Measurements from ENCODE around the gene CSK. TPM values are rescaled to one million over a fixed set of nuclear protein-coding genes. Genes with fewer than 3 reads are reported as not detected.
A peak's percentile ranks its signal among the peaks of the same experiment; 100 is the strongest.

The CSK gene
- total and polyA plus RNA-seq, 12 donors, result 19.7 to 48.6 (median 24.8) TPM

DNA sequence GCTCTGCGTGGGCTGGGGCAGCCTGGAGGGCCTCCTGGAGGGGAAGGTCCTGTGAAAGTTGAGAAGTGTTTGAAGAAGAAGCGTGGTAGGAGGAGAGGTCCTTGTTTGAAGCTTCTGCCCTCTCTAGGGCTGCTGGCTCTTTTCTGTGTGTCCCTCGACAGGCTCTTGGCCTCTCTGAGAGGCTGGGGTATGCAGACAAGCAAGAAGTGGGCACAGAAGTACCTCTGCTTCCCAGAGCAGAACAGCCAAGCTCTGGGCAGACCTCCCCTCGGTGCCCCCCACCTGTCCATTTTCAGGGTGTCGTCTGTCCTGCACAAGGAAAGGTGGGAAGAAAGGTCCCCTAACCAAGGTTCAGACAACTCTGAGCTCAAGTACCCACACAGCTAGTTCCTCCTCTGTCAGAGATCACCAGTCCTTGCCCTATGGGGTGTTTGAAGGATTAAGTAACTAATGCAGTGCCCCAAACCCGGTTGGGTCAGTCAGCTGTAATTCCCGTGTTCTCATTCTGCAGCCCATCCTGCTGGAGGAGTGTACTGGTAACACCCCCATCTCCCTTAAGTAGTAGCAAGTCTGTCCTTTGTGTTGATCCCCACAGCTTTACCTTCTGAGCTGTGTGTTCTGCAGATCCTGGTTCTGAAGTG is 6.3 kb downstream of the CSK start:
- no peak for DNase-seq
- Histone ChIP-seq H3K27me3 (no peaks in the 10 kb centered on the region), H3K36me3 (peaks cover 0 to 14% (median 0%) of the 10 kb centered on the region in 9 donors), H3K9me3 (no peaks in the 10 kb centered on the region), H3K4me3 (peak overlapping the region in 3 of 10 donors; percentile 12 to 88 (median 28)), H3K27ac (peak overlapping the region; percentile 14 to 98 (median 90)), H3K4me1 (peaks cover 61 to 100% (median 100%) of the 10 kb centered on the region in 9 donors)
- ATAC-seq, result no peak
- intact Hi-C loops (cut with DNase I), result loop anchor here in 2 of 10 donors (10.0 kb wide), 2 partner anchors 57 to 417 kb away; partner anchors contain the start of genes C15orf39 (in 1 of the 2) and ULK3 (in 1 of the 2)
- WGBS, 2 donors, result 51 to 56% methylated on average over 7 of the region's 7 CpGs
- TF ChIP-seq, protein P1, sequence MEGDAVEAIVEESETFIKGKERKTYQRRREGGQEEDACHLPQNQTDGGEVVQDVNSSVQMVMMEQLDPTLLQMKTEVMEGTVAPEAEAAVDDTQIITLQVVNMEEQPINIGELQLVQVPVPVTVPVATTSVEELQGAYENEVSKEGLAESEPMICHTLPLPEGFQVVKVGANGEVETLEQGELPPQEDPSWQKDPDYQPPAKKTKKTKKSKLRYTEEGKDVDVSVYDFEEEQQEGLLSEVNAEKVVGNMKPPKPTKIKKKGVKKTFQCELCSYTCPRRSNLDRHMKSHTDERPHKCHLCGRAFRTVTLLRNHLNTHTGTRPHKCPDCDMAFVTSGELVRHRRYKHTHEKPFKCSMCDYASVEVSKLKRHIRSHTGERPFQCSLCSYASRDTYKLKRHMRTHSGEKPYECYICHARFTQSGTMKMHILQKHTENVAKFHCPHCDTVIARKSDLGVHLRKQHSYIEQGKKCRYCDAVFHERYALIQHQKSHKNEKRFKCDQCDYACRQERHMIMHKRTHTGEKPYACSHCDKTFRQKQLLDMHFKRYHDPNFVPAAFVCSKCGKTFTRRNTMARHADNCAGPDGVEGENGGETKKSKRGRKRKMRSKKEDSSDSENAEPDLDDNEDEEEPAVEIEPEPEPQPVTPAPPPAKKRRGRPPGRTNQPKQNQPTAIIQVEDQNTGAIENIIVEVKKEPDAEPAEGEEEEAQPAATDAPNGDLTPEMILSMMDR (IDR thresholded peaks at IDR 0.05), result no peak

DNA sequence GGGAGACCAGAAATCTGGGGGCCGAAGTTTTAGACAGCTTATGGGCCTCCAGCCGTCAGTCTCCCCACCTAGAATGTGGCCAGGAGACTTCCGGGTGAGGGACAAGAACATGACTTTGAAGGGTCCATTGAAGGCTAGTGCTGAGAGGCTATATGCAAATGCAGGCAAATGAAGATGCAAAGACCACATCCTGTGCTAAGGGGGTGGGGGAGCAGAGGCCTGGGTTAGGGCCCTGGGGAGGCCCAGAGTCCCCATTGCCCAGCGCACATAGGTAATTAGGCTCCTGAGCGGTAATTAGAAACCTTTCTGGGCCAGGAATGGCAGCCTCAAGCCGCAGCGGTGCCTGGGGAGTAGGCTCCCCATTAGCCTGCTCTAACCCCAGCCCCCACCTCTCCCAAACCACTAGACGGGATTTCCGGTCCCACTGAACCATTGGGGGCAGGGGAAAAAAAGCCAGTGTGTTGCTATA is 6.8 kb downstream of the CSK start:
- 63 to 79% methylated on average over 9 of the region's 9 CpGs for WGBS, 2 donors
- ATAC-seq (no peak), DNase-seq (no peak)
- peak overlapping the region in 4 of 10 donors; percentile 10 to 88 (median 12) for H3K4me3 ChIP-seq
- H3K36me3 ChIP-seq, result peaks cover 0 to 14% (median 0%) of the 10 kb centered on the region in 9 donors
- TF ChIP-seq, protein P1 (IDR thresholded peaks at IDR 0.05), result no peak
- peak overlapping the region in 9 of 10 donors; percentile 75 to 98 (median 92) for H3K27ac ChIP-seq
- H3K9me3 ChIP-seq, result no peaks in the 10 kb centered on the region
- peaks cover 55 to 100% (median 100%) of the 10 kb centered on the region in 9 donors for H3K4me1 ChIP-seq
- intact Hi-C loops (cut with DNase I), result loop anchor here in 2 of 10 donors (10.0 kb wide), 2 partner anchors 56 to 416 kb away; partner anchors contain the start of genes C15orf39 (in 1 of the 2) and ULK3 (in 1 of the 2)
- no peaks in the 10 kb centered on the region for H3K27me3 ChIP-seq

DNA sequence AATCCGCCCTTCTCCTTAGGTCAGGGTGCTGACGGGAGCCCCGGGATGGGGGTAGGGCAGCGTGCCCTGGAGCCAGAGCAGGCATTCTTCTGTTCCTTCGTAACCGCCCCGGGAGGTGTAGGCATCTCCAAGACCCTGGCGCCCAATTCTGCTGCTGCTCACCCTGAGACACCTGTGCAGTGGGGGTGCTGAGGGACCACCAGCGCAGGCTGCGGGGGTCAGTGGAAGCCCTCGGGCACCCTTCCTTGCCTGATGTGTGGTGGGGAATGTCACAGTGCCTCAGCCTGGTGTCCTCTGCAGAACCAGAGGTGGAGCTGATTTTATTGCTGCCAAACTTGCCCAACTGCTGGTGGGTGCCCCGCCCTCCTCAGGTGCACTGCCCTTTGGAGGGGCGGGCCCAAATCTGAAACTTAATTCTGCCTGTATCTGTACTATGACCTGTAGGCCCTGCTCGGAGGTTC is 7.3 kb downstream of the CSK start:
- 65 to 70% methylated on average over 14 of the region's 14 CpGs for WGBS, 2 donors
- no peak for DNase-seq
- Histone ChIP-seq H3K27ac (peak overlapping the region; percentile 60 to 98 (median 90)), H3K27me3 (no peaks in the 10 kb centered on the region), H3K4me3 (peak overlapping the region in 4 of 10 donors; percentile 10 to 88 (median 12)), H3K36me3 (peaks cover 0 to 14% (median 0%) of the 10 kb centered on the region in 9 donors), H3K4me1 (peaks cover 51 to 97% (median 95%) of the 10 kb centered on the region in 9 donors), H3K9me3 (no peaks in the 10 kb centered on the region)
- intact Hi-C loops (cut with DNase I), result loop anchor here in 2 of 10 donors (10.0 kb wide), 2 partner anchors 56 to 416 kb away; partner anchors contain the start of genes C15orf39 (in 1 of the 2) and ULK3 (in 1 of the 2)
- TF ChIP-seq, protein P1 (IDR thresholded peaks at IDR 0.05), result no peak
- ATAC-seq, result no peak

DNA sequence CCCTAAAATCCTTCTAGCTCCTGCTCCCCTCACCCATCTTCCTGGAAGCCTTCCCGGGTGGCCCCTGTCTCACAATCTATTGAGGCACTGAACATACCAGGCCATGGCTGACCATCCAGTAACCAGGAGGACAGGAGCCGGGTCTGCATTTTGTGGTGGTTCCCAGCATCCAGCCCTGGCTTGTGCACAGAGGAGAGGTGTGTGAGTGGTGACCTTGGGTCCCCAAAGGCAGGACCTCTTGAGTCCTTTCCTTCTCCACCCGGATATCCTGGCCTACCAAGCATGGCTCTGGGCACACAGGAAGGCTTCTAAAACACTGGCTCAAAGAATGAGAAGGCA is 7.8 kb downstream of the CSK start:
- peak overlapping the region; percentile 60 to 98 (median 90) for H3K27ac ChIP-seq
- H3K9me3 ChIP-seq, result no peaks in the 10 kb centered on the region
- peaks cover 0 to 12% (median 0%) of the 10 kb centered on the region in 9 donors for H3K36me3 ChIP-seq
- ATAC-seq (peak in 2 of 8 donors; percentile 1), DNase-seq (no peak)
- H3K4me1 ChIP-seq, result peaks cover 47 to 97% (median 91%) of the 10 kb centered on the region in 9 donors
- TF ChIP-seq, protein P1 (IDR thresholded peaks at IDR 0.05), result no peak
- WGBS, 2 donors, result 19 to 25% methylated on average over 3 of the region's 3 CpGs
- intact Hi-C loops (cut with DNase I), result loop anchor here in 2 of 10 donors (10.0 kb wide), 2 partner anchors 55 to 415 kb away; partner anchors contain the start of genes C15orf39 (in 1 of the 2) and ULK3 (in 1 of the 2)
- H3K27me3 ChIP-seq, result no peaks in the 10 kb centered on the region
- H3K4me3 ChIP-seq, result peak overlapping the region in 6 of 10 donors; percentile 3 to 88 (median 10)
